Endodermal cell (in vitro differentiated cells): ENCODE measurements around the gene SLC38A4. TPM values are rescaled to one million over a fixed set of nuclear protein-coding genes. Genes with fewer than 3 reads are reported as not detected.
"Not testable (repeated sequence)": the region's sequence is repeated elsewhere in the genome, so short reads cannot be mapped to it uniquely, and the experiment has no call there.

Experiments
- DNase-seq: peaks from one replicate; pipeline ENCODE4 v3.0.0-alpha.2; 2017
- H3K27ac ChIP-seq: 2 replicates; pipeline ENCODE4 v1.5.1; 2013; ENCODE audit warnings: mild to moderate bottlenecking, low read depth, low read length, moderate library complexity
- H3K27me3 ChIP-seq: 2 replicates; pipeline ENCODE4 v1.6.1; 2013; ENCODE audit warnings: mild to moderate bottlenecking, low read length, moderate library complexity; ENCODE audit not compliant: insufficient read depth, control insufficient read depth, poor library complexity, severe bottlenecking
- H3K36me3 ChIP-seq: 2 replicates; pipeline ENCODE4 v1.7.0; 2013; ENCODE audit warnings: mild to moderate bottlenecking, low read length, moderate library complexity; ENCODE audit not compliant: control insufficient read depth, insufficient read depth
- H3K4me1 ChIP-seq: one replicate; pipeline ENCODE4 v1.7.0; 2013; ENCODE audit warnings: low read length; ENCODE audit not compliant: control insufficient read depth, insufficient read depth
- H3K4me3 ChIP-seq: 2 replicates; pipeline ENCODE4 v1.5.1; 2013; ENCODE audit warnings: mild to moderate bottlenecking, low read length, moderate library complexity
- H3K9ac ChIP-seq: 2 replicates; pipeline ENCODE4 v1.6.1; 2013; ENCODE audit warnings: mild to moderate bottlenecking, low read length, moderate library complexity; ENCODE audit not compliant: poor library complexity, severe bottlenecking; ENCODE audit errors: extremely low read depth
- H3K9me3 ChIP-seq: 2 replicates; pipeline ENCODE4 v1.6.1; 2013; ENCODE audit warnings: mild to moderate bottlenecking, low read length, moderate library complexity; ENCODE audit not compliant: control insufficient read depth
- H3K27ac Mint-ChIP-seq: 2 replicates; pipeline ENCODE4 v1.8.0; 2020; ENCODE audit warnings: mixed read lengths
- H3K27me3 Mint-ChIP-seq: 2 replicates; pipeline ENCODE4 v1.8.0; 2021; ENCODE audit warnings: mild to moderate bottlenecking, mixed read lengths; ENCODE audit not compliant: insufficient read depth
- H3K36me3 Mint-ChIP-seq: 2 replicates; pipeline ENCODE4 v1.8.0; 2020; ENCODE audit warnings: low read depth, mixed read lengths
- H3K4me1 Mint-ChIP-seq: 2 replicates; pipeline ENCODE4 v1.8.0; 2020; ENCODE audit warnings: mixed read lengths
- H3K4me3 Mint-ChIP-seq: 2 replicates; pipeline ENCODE4 v1.8.0; 2020; ENCODE audit warnings: mild to moderate bottlenecking, moderate library complexity, mixed read lengths
- H3K9me3 Mint-ChIP-seq: 2 replicates; pipeline ENCODE4 v1.8.0; 2020; ENCODE audit warnings: mild to moderate bottlenecking, mixed read lengths
- CTCF ChIP-seq: fragments of 200-600 bp; sonication (generic); conservative IDR thresholded peaks from 2 replicates; pipeline ENCODE4 v1.5.0; 2021; ENCODE audit warnings: antibody characterized with exemption, mild to moderate bottlenecking
- WGBS, 2 experiments: methylation state at CpG; one replicate each; pipeline versions ENCODE4 v1.1.5 to v1.1.7; 2013; ENCODE audit warnings: missing lambda C conversion rate in 2 of 2, mixed read lengths in 1 of 2; ENCODE audit not compliant: insufficient coverage in 1 of 2, insufficient read length in 1 of 2; 5-methylcytosine and 5-hydroxymethylcytosine counted together
- total RNA-seq, 2 donors: library from RNA; stranded (reverse); fragmentation: NEBNext Ultra II Directional in 1 of 2; extraction: Animal tissue kit (Norgen Biotek cat#: 25700) in 1 of 2; gene quantifications; 2 replicates in 1 of 2; 3 replicates in 1 of 2; pipeline ENCODE4 v1.2.1, GENCODE V29; 2021

Gene SLC38A4
- total RNA-seq, 2 donors from 2014 or later, result 0.62 TPM; not detected in 1

DNA sequence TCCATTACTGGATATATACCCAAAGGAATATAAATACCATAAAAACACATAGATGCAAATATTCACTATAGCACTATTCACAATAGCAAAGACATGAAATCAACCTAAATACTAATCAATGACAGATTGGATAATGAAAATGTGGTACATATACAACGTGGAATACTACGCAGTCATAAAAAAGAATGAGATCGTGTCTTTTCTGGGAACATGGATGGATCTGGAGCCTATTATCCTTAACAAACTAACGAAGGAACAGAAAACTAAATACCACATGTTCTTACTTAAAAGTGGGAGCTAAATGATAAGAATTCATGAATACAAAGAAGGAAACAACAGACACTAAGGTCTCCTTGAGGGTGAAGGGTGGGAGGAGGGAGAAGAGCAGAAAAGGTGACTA lies 76.5 kb downstream of the SLC38A4 start:
- no peak overlapping the region for H3K27ac Mint-ChIP-seq
- 84% methylated on average over 4 of the region's 4 CpGs; no CpG with 5 or more reads in 1 of the 2 experiments for whole genome bisulfite sequencing, 2 experiments
- peaks cover 3% of the 10 kb centered on the region for H3K27me3 Mint-ChIP-seq
- H3K36me3 Mint-ChIP-seq, result no peaks in the 10 kb centered on the region
- no peak for TF ChIP-seq CTCF
- no peak for DNase-seq
- H3K9me3 Mint-ChIP-seq, result peaks cover 4% of the 10 kb centered on the region
- H3K27ac ChIP-seq, result no peak overlapping the region
- no peaks in the 10 kb centered on the region for H3K4me1 Mint-ChIP-seq
- H3K9me3 ChIP-seq, result peaks cover 6% of the 10 kb centered on the region
- no peaks in the 10 kb centered on the region for H3K27me3 ChIP-seq
- no peaks in the 10 kb centered on the region for H3K36me3 ChIP-seq
- no peak overlapping the region for H3K9ac ChIP-seq
- no peak overlapping the region for H3K4me3 Mint-ChIP-seq
- no peaks in the 10 kb centered on the region for H3K4me1 ChIP-seq
- no peak overlapping the region for H3K4me3 ChIP-seq

- no peaks in the 10 kb centered on the region for H3K36me3 ChIP-seq
- no peak overlapping the region for H3K4me3 ChIP-seq
- no peak for TF ChIP-seq CTCF
- H3K27ac Mint-ChIP-seq, result no peak overlapping the region
- DNase-seq, result no peak
- H3K4me1 ChIP-seq, result no peaks in the 10 kb centered on the region
- peaks cover 26% of the 10 kb centered on the region for H3K9me3 Mint-ChIP-seq
- peaks cover 5% of the 10 kb centered on the region for H3K27me3 Mint-ChIP-seq
- H3K27me3 ChIP-seq, result no peaks in the 10 kb centered on the region
- H3K9ac ChIP-seq, result no peak overlapping the region
- no peak overlapping the region for H3K4me3 Mint-ChIP-seq
- H3K36me3 Mint-ChIP-seq, result no peaks in the 10 kb centered on the region
- H3K4me1 Mint-ChIP-seq, result no peaks in the 10 kb centered on the region
- H3K9me3 ChIP-seq, result peaks cover 2% of the 10 kb centered on the region
- H3K27ac ChIP-seq, result no peak overlapping the region
- 94 to 100% methylated on average over 2 to 3 of the region's 3 CpGs for WGBS, 2 experiments
Observed at GRCh38 chr12:46744283-46744682, 81.5 kb downstream of the SLC38A4 start.

GRCh38 chr12:46743456-46743855 lies 82.3 kb downstream of the SLC38A4 start:
- no peak for TF ChIP-seq CTCF
- no peak overlapping the region for H3K27ac ChIP-seq
- H3K27me3 ChIP-seq, result no peaks in the 10 kb centered on the region
- no peaks in the 10 kb centered on the region for H3K9me3 ChIP-seq
- Mint-ChIP-seq H3K27me3 (peaks cover 5% of the 10 kb centered on the region), H3K4me3 (no peak overlapping the region), H3K4me1 (no peaks in the 10 kb centered on the region), H3K9me3 (peaks cover 26% of the 10 kb centered on the region), H3K27ac (no peak overlapping the region), H3K36me3 (no peaks in the 10 kb centered on the region)
- no peak overlapping the region for H3K9ac ChIP-seq
- DNase-seq, result no peak
- H3K4me3 ChIP-seq, result no peak overlapping the region
- no peaks in the 10 kb centered on the region for H3K4me1 ChIP-seq
- H3K36me3 ChIP-seq, result no peaks in the 10 kb centered on the region

DNA sequence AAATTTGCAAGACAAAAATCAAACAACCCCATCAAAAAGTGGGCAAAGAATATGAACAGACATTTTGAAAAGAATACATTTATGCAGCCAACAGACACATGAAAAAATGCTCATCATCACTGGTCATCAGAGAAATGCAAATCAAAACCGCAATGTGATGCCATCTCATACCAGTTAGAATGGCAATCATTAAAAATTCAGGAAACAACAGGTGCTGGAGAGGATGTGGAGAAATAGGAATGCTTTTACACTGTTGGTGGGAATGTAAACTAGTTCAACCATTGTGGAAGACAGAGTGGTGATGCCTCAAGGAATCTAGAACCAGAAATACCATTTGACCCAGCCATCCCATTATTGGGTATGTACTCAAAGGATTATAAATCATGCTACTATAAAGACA lies 83.5 kb downstream of the SLC38A4 start:
- H3K9ac ChIP-seq, H3K27ac Mint-ChIP-seq, H3K4me1 ChIP-seq, H3K27ac ChIP-seq, H3K27me3 ChIP-seq, DNase-seq, H3K4me1 Mint-ChIP-seq, H3K9me3 ChIP-seq, H3K36me3 Mint-ChIP-seq, H3K27me3 Mint-ChIP-seq, H3K36me3 ChIP-seq, H3K4me3 ChIP-seq, H3K4me3 Mint-ChIP-seq: not testable (repeated sequence)
- H3K9me3 Mint-ChIP-seq, result peaks cover 36% of the 10 kb centered on the region
- WGBS, 2 experiments, result 91 to 93% methylated on average over 1 of the region's 1 CpG
